NOMO-1 treated with dmso at 0.1 percent for 144 hours (cell line): Measurements from ENCODE around the gene PEMT.

Experiments used
- DNase-seq: peaks from one replicate; lab custom pipeline; 2025; ENCODE audit not compliant: unreplicated experiment; lab: John Stamatoyannopoulos, UW

Gene PEMT

GRCh38 chr17:17456251-17456650 is 135.3 kb downstream of the PEMT start:
- DNase-seq = no peak
